ENCODE results near the gene MAB21L4.

The MAB21L4 gene

DNA sequence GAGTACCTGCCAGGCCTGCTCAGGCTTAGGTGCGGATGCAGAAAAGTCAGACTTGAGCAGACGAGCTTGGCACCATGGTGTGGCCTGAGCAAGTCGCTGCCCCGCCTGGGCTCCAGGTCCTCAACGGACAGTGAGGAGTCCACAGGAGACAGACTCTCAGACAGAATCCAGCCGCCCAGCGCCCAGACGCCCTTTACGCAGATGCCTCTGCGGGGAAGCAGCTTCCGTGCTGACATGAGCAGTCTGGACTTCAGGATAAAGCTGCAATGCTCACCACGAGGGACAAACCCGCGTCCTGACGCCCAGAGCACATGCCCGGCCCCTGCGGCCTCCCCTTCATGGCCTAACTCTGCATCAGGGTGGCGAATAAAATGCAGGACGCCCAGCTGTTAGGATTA is 3.5 kb upstream of the MAB21L4 start:
- DNase-seq: no peak
- Histone ChIP-seq H2BK12ac (ENCODE audit: low read length in 2 of 2) (no peak overlapping the region), H3K27me3 (ENCODE audit: control insufficient read depth in 1 of 2, insufficient read depth in 1 of 2, low read length in 2 of 2) (peaks cover 0 to 14% of the 10 kb centered on the region in 2 experiments), H3K79me1 (replicated peaks; ENCODE audit: low read length, poor library complexity, severe bottlenecking) (no peaks in the 10 kb centered on the region), H2AFZ (ENCODE audit: low read depth, low read length) (no peak overlapping the region), H3K36me3 (ENCODE audit: control insufficient read depth in 1 of 2, insufficient read depth in 2 of 2, low read depth in 1 of 2, low read length in 2 of 2) (no peaks in the 10 kb centered on the region), H2BK120ac (ENCODE audit: low read depth, low read length) (no peak overlapping the region), H3K4me2 (ENCODE audit: low read length, poor library complexity, severe bottlenecking) (no peak overlapping the region), H2AK5ac (ENCODE audit: low read length, severe bottlenecking) (no peak overlapping the region), H3K4me1 (ENCODE audit: control insufficient read depth, insufficient read depth, low read depth, low read length) (peaks cover 11% of the 10 kb centered on the region), H2BK15ac (ENCODE audit: low read depth, poor library complexity, severe bottlenecking) (no peak overlapping the region), H3K9ac (ENCODE audit: low read length) (no peak overlapping the region), H3K18ac (ENCODE audit: low read depth in 1 of 2, low read length in 2 of 2) (no peak overlapping the region), H3K4me3 (ENCODE audit: insufficient read depth in 1 of 2, low read depth in 1 of 2, low read length in 2 of 2) (no peak overlapping the region), H3K14ac (ENCODE audit: low read length in 2 of 2) (no peak overlapping the region), H3K23ac (ENCODE audit: low read length in 2 of 2) (no peak overlapping the region), H2BK5ac (ENCODE audit: low read depth, low read length, poor library complexity, severe bottlenecking) (no peak overlapping the region), H4K8ac (ENCODE audit: low read length) (no peak overlapping the region), H3K27ac (ENCODE audit: low read length, poor library complexity, severe bottlenecking) (no peak overlapping the region), H3K4ac (ENCODE audit: low read depth in 1 of 2, low read length in 2 of 2) (no peak overlapping the region), H4K91ac (ENCODE audit: low read length) (no peak overlapping the region), H3K9me3 (ENCODE audit: control insufficient read depth, low read length) (peaks cover 7% of the 10 kb centered on the region)
- WGBS: 85% methylated on average over 19 of the region's 19 CpGs

DNA sequence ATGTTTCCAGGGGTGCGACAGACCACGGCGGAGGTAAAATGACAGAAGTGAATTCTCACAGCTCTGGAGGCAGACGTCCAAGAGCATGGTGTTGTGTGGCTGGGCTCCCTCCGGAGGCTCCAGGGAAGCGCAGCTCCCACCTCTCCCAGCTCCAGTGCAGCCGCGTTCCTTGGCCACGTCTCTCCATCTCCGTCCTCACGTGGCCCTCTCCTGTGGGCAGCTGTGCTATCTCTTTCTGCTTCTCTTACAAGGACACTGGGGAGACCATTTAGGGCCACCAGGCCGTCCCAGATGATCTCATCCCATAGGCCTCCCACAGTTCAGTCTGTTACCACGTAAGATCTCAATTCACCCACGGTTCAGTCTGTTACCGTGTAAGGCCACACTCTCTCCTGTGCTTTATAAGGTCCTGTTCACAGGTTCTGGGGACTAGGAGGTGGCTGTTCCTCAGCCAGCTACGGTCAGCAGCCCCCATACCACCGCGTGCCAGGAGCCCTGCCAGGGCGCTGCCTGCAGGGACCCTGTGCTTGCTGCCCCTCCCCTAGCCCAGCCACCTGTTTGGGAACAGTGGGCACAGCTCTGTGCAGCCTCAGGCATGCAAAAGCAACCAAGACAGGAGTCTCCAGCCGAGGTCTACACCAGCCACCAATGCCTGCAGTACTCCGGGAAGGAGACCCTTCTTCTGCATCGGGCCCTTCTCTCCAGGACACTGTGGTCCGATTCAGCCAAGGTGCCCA is 2.9 kb upstream of the MAB21L4 start:
- Histone ChIP-seq H3K4me3 (ENCODE audit: insufficient read depth in 1 of 2, low read depth in 1 of 2, low read length in 2 of 2) (no peak overlapping the region), H2AK5ac (ENCODE audit: low read length, severe bottlenecking) (no peak overlapping the region), H3K4ac (ENCODE audit: low read depth in 1 of 2, low read length in 2 of 2) (no peak overlapping the region), H2AFZ (ENCODE audit: low read depth, low read length) (no peak overlapping the region), H3K14ac (ENCODE audit: low read length in 2 of 2) (no peak overlapping the region), H3K23ac (ENCODE audit: low read length in 2 of 2) (no peak overlapping the region), H3K9me3 (ENCODE audit: control insufficient read depth, low read length) (peaks cover 7% of the 10 kb centered on the region), H3K27ac (ENCODE audit: low read length, poor library complexity, severe bottlenecking) (no peak overlapping the region), H2BK15ac (ENCODE audit: low read depth, poor library complexity, severe bottlenecking) (no peak overlapping the region), H3K9ac (ENCODE audit: low read length) (no peak overlapping the region), H2BK5ac (ENCODE audit: low read depth, low read length, poor library complexity, severe bottlenecking) (no peak overlapping the region), H3K36me3 (ENCODE audit: control insufficient read depth in 1 of 2, insufficient read depth in 2 of 2, low read depth in 1 of 2, low read length in 2 of 2) (no peaks in the 10 kb centered on the region), H4K91ac (ENCODE audit: low read length) (no peak overlapping the region), H2BK12ac (ENCODE audit: low read length in 2 of 2) (no peak overlapping the region), H2BK120ac (ENCODE audit: low read depth, low read length) (no peak overlapping the region), H3K18ac (ENCODE audit: low read depth in 1 of 2, low read length in 2 of 2) (no peak overlapping the region), H3K4me1 (ENCODE audit: control insufficient read depth, insufficient read depth, low read depth, low read length) (peaks cover 11% of the 10 kb centered on the region), H3K4me2 (ENCODE audit: low read length, poor library complexity, severe bottlenecking) (no peak overlapping the region), H3K79me1 (replicated peaks; ENCODE audit: low read length, poor library complexity, severe bottlenecking) (no peaks in the 10 kb centered on the region), H4K8ac (ENCODE audit: low read length) (no peak overlapping the region), H3K27me3 (ENCODE audit: control insufficient read depth in 1 of 2, insufficient read depth in 1 of 2, low read length in 2 of 2) (peaks cover 0 to 14% of the 10 kb centered on the region in 2 experiments)
- WGBS: 85% methylated on average over 21 of the region's 23 CpGs
- DNase-seq: no peak

DNA sequence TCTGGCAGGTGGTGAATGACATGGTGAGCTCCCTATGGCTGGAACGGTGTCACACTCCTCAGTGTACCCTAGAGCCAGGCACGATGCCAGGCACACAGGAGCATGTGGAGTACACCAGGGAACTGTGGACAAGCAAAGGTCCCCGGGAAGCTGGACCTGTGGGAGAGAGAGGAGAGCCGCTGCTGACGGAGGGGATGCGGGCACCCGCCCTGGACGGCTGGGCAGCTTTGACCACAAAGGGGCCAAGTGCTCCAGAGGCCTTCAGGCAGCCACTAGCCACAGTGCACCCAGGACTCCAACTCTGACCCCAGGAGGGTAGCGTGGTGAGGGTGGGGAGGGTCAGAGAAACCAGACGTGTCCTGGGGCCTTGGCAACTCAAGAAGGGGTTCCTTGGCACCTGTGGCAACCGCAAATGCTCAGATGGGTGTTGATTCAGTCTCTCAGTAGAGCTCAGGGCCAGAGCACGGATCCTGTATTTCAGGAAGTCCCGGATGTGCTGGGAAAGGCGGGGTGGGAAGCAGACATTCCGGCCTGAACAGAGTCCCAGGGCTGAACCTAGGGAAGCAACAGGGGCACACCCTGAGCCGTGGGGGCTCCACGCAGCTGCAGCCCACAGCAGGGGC is 2.3 kb upstream of the MAB21L4 start:
- Histone ChIP-seq H3K18ac (ENCODE audit: low read depth in 1 of 2, low read length in 2 of 2) (no peak overlapping the region), H2AK5ac (ENCODE audit: low read length, severe bottlenecking) (no peak overlapping the region), H4K91ac (ENCODE audit: low read length) (no peak overlapping the region), H3K14ac (ENCODE audit: low read length in 2 of 2) (no peak overlapping the region), H3K27ac (ENCODE audit: low read length, poor library complexity, severe bottlenecking) (no peak overlapping the region), H2BK15ac (ENCODE audit: low read depth, poor library complexity, severe bottlenecking) (no peak overlapping the region), H3K36me3 (ENCODE audit: control insufficient read depth in 1 of 2, insufficient read depth in 2 of 2, low read depth in 1 of 2, low read length in 2 of 2) (no peaks in the 10 kb centered on the region), H3K4me2 (ENCODE audit: low read length, poor library complexity, severe bottlenecking) (no peak overlapping the region), H3K27me3 (ENCODE audit: control insufficient read depth in 1 of 2, insufficient read depth in 1 of 2, low read length in 2 of 2) (peaks cover 0 to 14% of the 10 kb centered on the region in 2 experiments), H4K8ac (ENCODE audit: low read length) (no peak overlapping the region), H2BK5ac (ENCODE audit: low read depth, low read length, poor library complexity, severe bottlenecking) (no peak overlapping the region), H3K4me3 (ENCODE audit: insufficient read depth in 1 of 2, low read depth in 1 of 2, low read length in 2 of 2) (no peak overlapping the region), H3K9me3 (ENCODE audit: control insufficient read depth, low read length) (peaks cover 7% of the 10 kb centered on the region), H3K4ac (ENCODE audit: low read depth in 1 of 2, low read length in 2 of 2) (no peak overlapping the region), H2BK120ac (ENCODE audit: low read depth, low read length) (no peak overlapping the region), H3K23ac (ENCODE audit: low read length in 2 of 2) (no peak overlapping the region), H2AFZ (ENCODE audit: low read depth, low read length) (no peak overlapping the region), H3K4me1 (ENCODE audit: control insufficient read depth, insufficient read depth, low read depth, low read length) (peaks cover 17% of the 10 kb centered on the region), H3K9ac (ENCODE audit: low read length) (no peak overlapping the region), H2BK12ac (ENCODE audit: low read length in 2 of 2) (no peak overlapping the region), H3K79me1 (replicated peaks; ENCODE audit: low read length, poor library complexity, severe bottlenecking) (no peaks in the 10 kb centered on the region)
- 80% methylated on average over 17 of the region's 17 CpGs for WGBS
- DNase-seq: no peak

DNA sequence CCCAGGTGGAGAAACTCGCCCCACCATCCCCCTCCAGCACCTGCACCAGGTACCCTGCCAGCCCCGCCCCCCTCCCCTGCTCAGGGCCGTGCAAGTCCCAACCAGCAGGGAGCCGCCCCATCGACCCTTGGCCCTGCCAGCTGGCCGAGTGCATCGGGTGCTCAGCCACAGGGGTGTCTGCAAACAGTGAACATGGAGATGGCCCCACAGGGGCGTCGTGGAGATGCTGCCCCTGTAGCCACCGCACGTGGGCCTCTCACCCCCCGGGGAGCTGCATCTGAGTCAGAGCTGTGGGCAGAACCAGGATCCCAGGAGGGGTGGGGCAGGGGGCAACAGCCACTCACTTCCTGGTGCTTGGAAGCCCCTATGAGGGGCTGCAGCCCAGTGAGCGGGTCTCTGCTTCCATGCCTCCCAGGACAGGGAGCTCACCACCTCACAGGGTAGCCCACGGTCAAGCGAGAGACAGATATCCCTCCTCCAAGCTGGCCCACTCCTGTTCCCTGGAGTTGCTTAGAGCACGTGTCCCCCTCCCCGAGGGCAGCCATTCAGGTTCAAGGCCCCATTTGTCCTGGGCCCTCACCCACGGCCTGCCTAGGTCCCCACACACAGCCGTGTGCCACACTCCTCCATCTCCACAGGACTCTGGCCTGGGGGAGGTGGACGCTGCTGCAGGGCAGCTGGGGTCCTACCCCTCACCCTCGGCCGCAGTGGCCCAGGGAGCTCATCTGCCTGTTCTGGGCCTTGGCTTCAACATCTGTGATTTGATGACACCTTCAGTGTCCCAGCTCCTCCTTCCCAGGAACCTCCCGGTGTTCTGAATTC is 1.1 kb upstream of the MAB21L4 start:
- H3K79me1 ChIP-seq (replicated peaks; ENCODE audit: low read length, poor library complexity, severe bottlenecking): no peaks in the 10 kb centered on the region
- no peak overlapping the region for H3K14ac ChIP-seq (ENCODE audit: low read length in 2 of 2)
- no peak overlapping the region for H2AFZ ChIP-seq (ENCODE audit: low read depth, low read length)
- H4K91ac ChIP-seq (ENCODE audit: low read length): no peak overlapping the region
- H2BK5ac ChIP-seq (ENCODE audit: low read depth, low read length, poor library complexity, severe bottlenecking): no peak overlapping the region
- no peak overlapping the region for H3K18ac ChIP-seq (ENCODE audit: low read depth in 1 of 2, low read length in 2 of 2)
- no peak overlapping the region for H3K27ac ChIP-seq (ENCODE audit: low read length, poor library complexity, severe bottlenecking)
- H2AK5ac ChIP-seq (ENCODE audit: low read length, severe bottlenecking): no peak overlapping the region
- no peak overlapping the region for H3K4ac ChIP-seq (ENCODE audit: low read depth in 1 of 2, low read length in 2 of 2)
- no peaks in the 10 kb centered on the region for H3K36me3 ChIP-seq (ENCODE audit: control insufficient read depth in 1 of 2, insufficient read depth in 2 of 2, low read depth in 1 of 2, low read length in 2 of 2)
- no peak overlapping the region for H3K4me3 ChIP-seq (ENCODE audit: insufficient read depth in 1 of 2, low read depth in 1 of 2, low read length in 2 of 2)
- no peak overlapping the region for H3K23ac ChIP-seq (ENCODE audit: low read length in 2 of 2)
- peaks cover 17% of the 10 kb centered on the region for H3K4me1 ChIP-seq (ENCODE audit: control insufficient read depth, insufficient read depth, low read depth, low read length)
- no peak overlapping the region for H4K8ac ChIP-seq (ENCODE audit: low read length)
- no peak overlapping the region for H2BK15ac ChIP-seq (ENCODE audit: low read depth, poor library complexity, severe bottlenecking)
- no peak overlapping the region for H3K9ac ChIP-seq (ENCODE audit: low read length)
- no peak for DNase-seq
- no peak overlapping the region for H2BK120ac ChIP-seq (ENCODE audit: low read depth, low read length)
- no peak overlapping the region for H2BK12ac ChIP-seq (ENCODE audit: low read length in 2 of 2)
- H3K4me2 ChIP-seq (ENCODE audit: low read length, poor library complexity, severe bottlenecking): no peak overlapping the region
- H3K9me3 ChIP-seq (ENCODE audit: control insufficient read depth, low read length): peaks cover 7% of the 10 kb centered on the region
- 64% methylated on average over 22 of the region's 23 CpGs for WGBS
- peaks cover 0 to 6% of the 10 kb centered on the region in 2 experiments for H3K27me3 ChIP-seq (ENCODE audit: control insufficient read depth in 1 of 2, insufficient read depth in 1 of 2, low read length in 2 of 2)
